Liver (tissue), 9 donors: Measurements from ENCODE around the gene RSBN1L. TPM values are rescaled to one million over a fixed set of nuclear protein-coding genes. Genes with fewer than 3 reads are reported as not detected.

Experiments
- DNase-seq: peaks from one replicate; pipeline ENCODE4 v3.0.0-alpha.2; 2017; ENCODE audit warnings: low spot score
- H3K27ac ChIP-seq, 2 donors: one replicate each; pipeline ENCODE4 v1.7.0; 2013; ENCODE audit warnings: inconsistent platforms in 2 of 2, low read length in 2 of 2, control low read depth in 1 of 2, low read depth in 1 of 2, mild to moderate bottlenecking in 1 of 2
- H3K27me3 ChIP-seq, 4 donors: one replicate each; pipeline versions ENCODE4 v1.6.1 to v1.7.0; 2013; ENCODE audit warnings: low read length in 3 of 4, inconsistent platforms in 1 of 4, mild to moderate bottlenecking in 1 of 4, moderate library complexity in 1 of 4; ENCODE audit not compliant: control insufficient read depth in 4 of 4, insufficient read depth in 4 of 4
- H3K36me3 ChIP-seq, 4 donors: one replicate each; pipeline versions ENCODE4 v1.6.1 to v1.7.0; 2013; ENCODE audit warnings: low read length in 3 of 4, mild to moderate bottlenecking in 3 of 4, low read depth in 1 of 4, moderate library complexity in 1 of 4; ENCODE audit not compliant: control insufficient read depth in 4 of 4, insufficient read depth in 3 of 4
- H3K4me1 ChIP-seq, 4 donors: one replicate each; pipeline versions ENCODE4 v1.6.1 to v1.7.0; 2013; ENCODE audit warnings: low read length in 3 of 4, mild to moderate bottlenecking in 3 of 4, moderate library complexity in 1 of 4; ENCODE audit not compliant: control insufficient read depth in 4 of 4, insufficient read depth in 4 of 4
- H3K4me3 ChIP-seq, 3 donors: one replicate each; pipeline versions ENCODE4 v1.6.1 to v1.7.0; 2013; ENCODE audit warnings: low read length in 3 of 3, control low read depth in 1 of 3, low read depth in 1 of 3, mild to moderate bottlenecking in 1 of 3
- H3K9ac ChIP-seq, 2 donors: one replicate each; pipeline ENCODE4 v1.7.0; 2013; ENCODE audit warnings: low read length in 2 of 2, mild to moderate bottlenecking in 2 of 2, moderate library complexity in 2 of 2, control low read depth in 1 of 2, low read depth in 1 of 2
- H3K9me3 ChIP-seq, 4 donors: one replicate each; pipeline versions ENCODE4 v1.6.1 to v1.7.0; 2013; ENCODE audit warnings: low read length in 3 of 4; ENCODE audit not compliant: control insufficient read depth in 4 of 4
- ATF3 ChIP-seq: IDR thresholded peaks from 2 replicates; pipeline ENCODE4 v1.6.1; 2016; ENCODE audit warnings: antibody characterized with exemption
- CTCF ChIP-seq: fragments of 150-350 bp; IDR thresholded peaks from 2 replicates; pipeline ENCODE4 v1.5.1; 2017; ENCODE audit warnings: improper control_type of control experiment, low read depth, low read length; ENCODE audit not compliant: missing input control
- EGR1 ChIP-seq, 2 donors: IDR thresholded peaks; 2 replicates each; pipeline ENCODE4 v1.6.1; 2016 to 2018; ENCODE audit warnings: antibody characterized with exemption in 2 of 2, low read depth in 2 of 2
- FOXA1 ChIP-seq: IDR thresholded peaks from 2 replicates; pipeline ENCODE4 v1.6.1; 2016; ENCODE audit warnings: antibody characterized with exemption
- FOXA2 ChIP-seq: IDR thresholded peaks from 2 replicates; pipeline ENCODE4 v1.6.1; 2016; ENCODE audit warnings: antibody characterized with exemption
- GABPA ChIP-seq, 2 donors: IDR thresholded peaks in 1 of 2; conservative IDR thresholded peaks in 1 of 2; 2 replicates each; pipeline ENCODE4 v1.6.1; 2016; ENCODE audit warnings: antibody characterized with exemption in 2 of 2, mild to moderate bottlenecking in 1 of 2, moderate library complexity in 1 of 2
- HNF4A ChIP-seq, 2 donors: conservative IDR thresholded peaks; 2 replicates each; pipeline ENCODE4 v1.6.1; 2016; ENCODE audit warnings: antibody characterized with exemption in 2 of 2, mild to moderate bottlenecking in 2 of 2
- HNF4G ChIP-seq: IDR thresholded peaks from 2 replicates; pipeline ENCODE4 v1.6.1; 2016; ENCODE audit warnings: antibody characterized with exemption
- JUND ChIP-seq, 2 donors: IDR thresholded peaks; 2 replicates each; pipeline ENCODE4 v1.6.1; 2016; ENCODE audit warnings: antibody characterized with exemption in 2 of 2
- MAX ChIP-seq: IDR thresholded peaks from 2 replicates; pipeline ENCODE4 v1.6.1; 2016; ENCODE audit warnings: antibody characterized with exemption
- NR2F2 ChIP-seq: IDR thresholded peaks from 2 replicates; pipeline ENCODE4 v1.6.1; 2016; ENCODE audit warnings: antibody characterized with exemption
- RAD21 ChIP-seq, 2 donors: IDR thresholded peaks; 2 replicates each; pipeline ENCODE4 v1.6.1; 2016; ENCODE audit warnings: antibody characterized with exemption in 2 of 2, mild to moderate bottlenecking in 2 of 2
- RXRA ChIP-seq, 2 donors: IDR thresholded peaks; 2 replicates each; pipeline ENCODE4 v1.6.1; 2017 to 2018; ENCODE audit warnings: antibody characterized with exemption in 2 of 2, mild to moderate bottlenecking in 1 of 2
- SP1 ChIP-seq: IDR thresholded peaks from 2 replicates; pipeline ENCODE4 v1.6.1; 2018; ENCODE audit warnings: antibody characterized with exemption, mild to moderate bottlenecking
- TAF1 ChIP-seq: conservative IDR thresholded peaks from 2 replicates; pipeline ENCODE4 v1.6.1; 2016; ENCODE audit warnings: antibody characterized with exemption, mild to moderate bottlenecking
- YY1 ChIP-seq: IDR thresholded peaks from 2 replicates; pipeline ENCODE4 v1.6.1; 2016; ENCODE audit warnings: antibody characterized with exemption, mild to moderate bottlenecking
- WGBS: extraction: QIAGEN DNeasy Blood & Tissue Kit; methylation state at CpG from one replicate; pipeline ENCODE4 v1.1.7; 2013; 5-methylcytosine and 5-hydroxymethylcytosine counted together
- polyA plus RNA-seq, 2 donors: library from polyadenylated mRNA; stranded (reverse) in 1 of 2; unstranded in 1 of 2; fragments of 200-250 nt in 1 of 2; fragments of >200 nt in 1 of 2; fragmentation: Nextera tagmentation in 1 of 2; extraction: Ambion mirVana in 1 of 2; gene quantifications; one replicate each; pipeline versions ENCODE4 v1.2.1 to v1.2.3, GENCODE V29; 2013 to 2015
- total RNA-seq, 2 donors: library from RNA; depleted of rRNA; stranded (reverse); fragments of >200 nt; gene quantifications; one replicate each; pipeline ENCODE4 v1.2.3, GENCODE V29; 2014
- TF ChIP-seq, protein P1 (sequence below): IDR thresholded peaks from 2 replicates; pipeline ENCODE4 v1.6.1; 2016; ENCODE audit warnings: antibody characterized with exemption, mild to moderate bottlenecking
- TF ChIP-seq, protein P2 (sequence below): IDR thresholded peaks from 2 replicates; pipeline ENCODE4 v1.6.1; 2016; ENCODE audit warnings: antibody characterized with exemption
- donor health status: healthy.
- donor health status: healthy.
- donor health status: healthy.
- donor health status: healthy.
- donor health status: healthy.

Gene RSBN1L
- total and polyA plus RNA-seq, 4 donors: 3.3 to 23.4 (median 7.9) TPM

- peak; percentile 86 for TF ChIP-seq YY1
- no peak for TF ChIP-seq FOXA1
- no peak for TF ChIP-seq HNF4A (conservative IDR thresholded peaks at IDR 0.05)
- TF ChIP-seq FOXA2: no peak
- TF ChIP-seq GABPA (IDR thresholded peaks at IDR 0.05 in 1 of 2, conservative IDR thresholded peaks at IDR 0.05 in 1 of 2): no peak
- peak in 1 of 2 donors; percentile 38 for TF ChIP-seq RXRA (IDR thresholded peaks at IDR 0.05)
- Histone ChIP-seq H3K27me3 (no peaks in the 10 kb centered on the region), H3K36me3 (no peaks in the 10 kb centered on the region), H3K4me3 (peak overlapping the region; percentile 83 to 97 (median 86)), H3K9ac (peak overlapping the region; percentile 63 to 90), H3K9me3 (no peaks in the 10 kb centered on the region), H3K4me1 (peaks cover 4 to 31% (median 25%) of the 10 kb centered on the region in 4 donors), H3K27ac (peak overlapping the region; percentile 97 to 99)
- WGBS: under 1% methylated on average over 67 of the region's 67 CpGs
- peak; percentile 70 for DNase-seq
Measured at GRCh38 chr7:77696643-77697534, 630 bp downstream of the RSBN1L start.

- Histone ChIP-seq H3K4me3 (peak overlapping the region; percentile 83 to 97 (median 86)), H3K36me3 (no peaks in the 10 kb centered on the region), H3K9me3 (no peaks in the 10 kb centered on the region), H3K27ac (peak overlapping the region; percentile 97 to 99), H3K27me3 (no peaks in the 10 kb centered on the region), H3K9ac (peak overlapping the region; percentile 63 to 90), H3K4me1 (peaks cover 4 to 33% (median 25%) of the 10 kb centered on the region in 4 donors)
- peak; percentile 44 for DNase-seq
- TF ChIP-seq HNF4A (conservative IDR thresholded peaks at IDR 0.05) (peak; percentile 34 to 42), RXRA (IDR thresholded peaks at IDR 0.05) (no peak), HNF4G (no peak), MAX (no peak), YY1 (peak; percentile 2), TAF1 (no peak), ATF3 (no peak)
- TF ChIP-seq, protein P1, sequence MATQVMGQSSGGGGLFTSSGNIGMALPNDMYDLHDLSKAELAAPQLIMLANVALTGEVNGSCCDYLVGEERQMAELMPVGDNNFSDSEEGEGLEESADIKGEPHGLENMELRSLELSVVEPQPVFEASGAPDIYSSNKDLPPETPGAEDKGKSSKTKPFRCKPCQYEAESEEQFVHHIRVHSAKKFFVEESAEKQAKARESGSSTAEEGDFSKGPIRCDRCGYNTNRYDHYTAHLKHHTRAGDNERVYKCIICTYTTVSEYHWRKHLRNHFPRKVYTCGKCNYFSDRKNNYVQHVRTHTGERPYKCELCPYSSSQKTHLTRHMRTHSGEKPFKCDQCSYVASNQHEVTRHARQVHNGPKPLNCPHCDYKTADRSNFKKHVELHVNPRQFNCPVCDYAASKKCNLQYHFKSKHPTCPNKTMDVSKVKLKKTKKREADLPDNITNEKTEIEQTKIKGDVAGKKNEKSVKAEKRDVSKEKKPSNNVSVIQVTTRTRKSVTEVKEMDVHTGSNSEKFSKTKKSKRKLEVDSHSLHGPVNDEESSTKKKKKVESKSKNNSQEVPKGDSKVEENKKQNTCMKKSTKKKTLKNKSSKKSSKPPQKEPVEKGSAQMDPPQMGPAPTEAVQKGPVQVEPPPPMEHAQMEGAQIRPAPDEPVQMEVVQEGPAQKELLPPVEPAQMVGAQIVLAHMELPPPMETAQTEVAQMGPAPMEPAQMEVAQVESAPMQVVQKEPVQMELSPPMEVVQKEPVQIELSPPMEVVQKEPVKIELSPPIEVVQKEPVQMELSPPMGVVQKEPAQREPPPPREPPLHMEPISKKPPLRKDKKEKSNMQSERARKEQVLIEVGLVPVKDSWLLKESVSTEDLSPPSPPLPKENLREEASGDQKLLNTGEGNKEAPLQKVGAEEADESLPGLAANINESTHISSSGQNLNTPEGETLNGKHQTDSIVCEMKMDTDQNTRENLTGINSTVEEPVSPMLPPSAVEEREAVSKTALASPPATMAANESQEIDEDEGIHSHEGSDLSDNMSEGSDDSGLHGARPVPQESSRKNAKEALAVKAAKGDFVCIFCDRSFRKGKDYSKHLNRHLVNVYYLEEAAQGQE: peak; percentile 51
- WGBS: under 1% methylated on average over 10 of the region's 10 CpGs
Measured at GRCh38 chr7:77697535-77697831, 1.2 kb downstream of the RSBN1L start.

DNA sequence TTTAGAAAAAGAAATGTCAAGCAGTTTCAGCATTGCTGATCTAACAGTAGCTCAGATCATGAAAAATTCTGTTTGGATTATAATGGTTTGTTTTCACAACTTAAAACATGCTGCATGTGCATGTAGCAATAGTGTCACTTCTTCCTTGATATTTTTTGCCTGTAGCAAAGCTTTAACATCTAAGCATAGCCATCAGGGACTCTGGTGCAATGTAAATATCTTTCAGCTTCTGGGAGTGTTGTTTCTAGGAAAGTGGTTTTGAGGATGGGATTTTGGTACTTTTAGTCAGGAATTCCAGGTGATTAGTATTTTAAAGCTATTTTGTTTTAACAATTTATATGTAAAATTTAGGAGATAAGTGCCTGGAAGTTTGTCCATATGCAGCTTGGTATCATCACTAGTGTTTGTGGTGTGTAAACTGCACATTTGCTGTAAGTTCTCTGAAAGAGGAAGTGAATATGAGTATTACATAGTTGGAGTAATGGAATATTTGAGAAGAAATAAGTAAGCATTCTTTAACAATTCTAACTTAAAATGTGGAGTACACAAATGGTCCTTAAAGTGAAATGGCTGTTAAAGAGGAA, 1.9 kb downstream of the RSBN1L start:
- TF ChIP-seq FOXA2: no peak
- no peak for TF ChIP-seq JUND (IDR thresholded peaks at IDR 0.05)
- no peak for TF ChIP-seq GABPA (IDR thresholded peaks at IDR 0.05 in 1 of 2, conservative IDR thresholded peaks at IDR 0.05 in 1 of 2)
- no peak for TF ChIP-seq RAD21 (IDR thresholded peaks at IDR 0.05)
- no peak for TF ChIP-seq SP1
- TF ChIP-seq, protein P2, sequence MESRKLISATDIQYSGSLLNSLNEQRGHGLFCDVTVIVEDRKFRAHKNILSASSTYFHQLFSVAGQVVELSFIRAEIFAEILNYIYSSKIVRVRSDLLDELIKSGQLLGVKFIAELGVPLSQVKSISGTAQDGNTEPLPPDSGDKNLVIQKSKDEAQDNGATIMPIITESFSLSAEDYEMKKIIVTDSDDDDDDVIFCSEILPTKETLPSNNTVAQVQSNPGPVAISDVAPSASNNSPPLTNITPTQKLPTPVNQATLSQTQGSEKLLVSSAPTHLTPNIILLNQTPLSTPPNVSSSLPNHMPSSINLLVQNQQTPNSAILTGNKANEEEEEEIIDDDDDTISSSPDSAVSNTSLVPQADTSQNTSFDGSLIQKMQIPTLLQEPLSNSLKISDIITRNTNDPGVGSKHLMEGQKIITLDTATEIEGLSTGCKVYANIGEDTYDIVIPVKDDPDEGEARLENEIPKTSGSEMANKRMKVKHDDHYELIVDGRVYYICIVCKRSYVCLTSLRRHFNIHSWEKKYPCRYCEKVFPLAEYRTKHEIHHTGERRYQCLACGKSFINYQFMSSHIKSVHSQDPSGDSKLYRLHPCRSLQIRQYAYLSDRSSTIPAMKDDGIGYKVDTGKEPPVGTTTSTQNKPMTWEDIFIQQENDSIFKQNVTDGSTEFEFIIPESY: no peak
- TF ChIP-seq TAF1: no peak
- TF ChIP-seq HNF4A (conservative IDR thresholded peaks at IDR 0.05): no peak
- TF ChIP-seq EGR1 (IDR thresholded peaks at IDR 0.05; ENCODE audit: low read depth in 2 of 2): no peak
- no peak for TF ChIP-seq HNF4G
- no peak for TF ChIP-seq RXRA (IDR thresholded peaks at IDR 0.05)
- TF ChIP-seq CTCF: no peak
- TF ChIP-seq FOXA1: no peak
- TF ChIP-seq NR2F2: no peak
- peak overlapping the region in 2 of 3 donors; percentile 86 to 97 for H3K4me3 ChIP-seq
- no peaks in the 10 kb centered on the region for H3K9me3 ChIP-seq
- H3K9ac ChIP-seq: peak overlapping the region; percentile 43 to 90
- no peak for DNase-seq
- H3K27ac ChIP-seq: peak overlapping the region; percentile 97 to 99
- H3K36me3 ChIP-seq: no peaks in the 10 kb centered on the region
- H3K4me1 ChIP-seq: peaks cover 4 to 39% (median 25%) of the 10 kb centered on the region in 4 donors
- no peaks in the 10 kb centered on the region for H3K27me3 ChIP-seq
